IMR-90 (cell line): Measurements from ENCODE around the gene DISC1. TPM values are rescaled to one million over a fixed set of nuclear protein-coding genes. Genes with fewer than 3 reads are reported as not detected.

ENCODE experiments used
- ATAC-seq: fragments of 200-7000 bp; cut with Tn5 transposase; 2 replicates; pipeline ENCODE4 v1.9.1; 2020; ENCODE audit warnings: low read depth, mild to moderate bottlenecking, moderate library complexity
- BruUV-seq: library from RNA; stranded (reverse); fragments of 400-500 nt; replicated peaks from 2 replicates; lab custom pipeline; 2021; lab: Mats Ljungman, UMichigan
- CTCF ChIA-PET: fragments of 300-600 bp; formaldehyde crosslinking; extraction: SDS; loops from one replicate; lab custom pipeline; 2021; ENCODE audit warnings: antibody characterized with exemption; lab: Yijun Ruan, JAX
- POLR2A ChIA-PET: fragments of 300-600 bp; sonication (Branson Sonifier 250); formaldehyde crosslinking; loops from one replicate; lab custom pipeline; 2022; ENCODE audit warnings: antibody characterized with exemption; ENCODE audit not compliant: unreplicated experiment; lab: Charles Lee
- DNase-seq: peaks from one replicate; pipeline ENCODE4 v3.0.0; 2013
- H2AFZ ChIP-seq: replicated peaks from 2 replicates; pipeline ENCODE3; 2013; ENCODE audit warnings: low read length, mild to moderate bottlenecking; ENCODE audit not compliant: poor library complexity
- H2AK5ac ChIP-seq: 2 replicates; pipeline ENCODE4 v1.6.1; 2013; ENCODE audit warnings: low read depth, low read length, inconsistent platforms
- H2AK9ac ChIP-seq: replicated peaks from 2 replicates; pipeline ENCODE3; 2013; ENCODE audit warnings: mild to moderate bottlenecking, low read depth, low read length, moderate library complexity; ENCODE audit not compliant: poor library complexity
- H2BK120ac ChIP-seq: 2 replicates; pipeline ENCODE4 v1.6.1; 2013; ENCODE audit warnings: low read depth, low read length, inconsistent platforms
- H2BK15ac ChIP-seq: 3 replicates; pipeline ENCODE4 v1.6.1; 2013; ENCODE audit warnings: low read depth, low read length, inconsistent platforms
- H2BK20ac ChIP-seq: 2 replicates; pipeline ENCODE4 v1.6.1; 2013; ENCODE audit warnings: low read depth, mild to moderate bottlenecking, inconsistent platforms, low read length, moderate library complexity
- H2BK5ac ChIP-seq: 2 replicates; pipeline ENCODE4 v1.6.1; 2013; ENCODE audit warnings: mild to moderate bottlenecking, low read depth, low read length, inconsistent platforms; ENCODE audit not compliant: poor library complexity, severe bottlenecking
- H3K14ac ChIP-seq: replicated peaks from 2 replicates; pipeline ENCODE4 v1.6.1; 2013; ENCODE audit warnings: low read depth, low read length, inconsistent platforms
- H3K18ac ChIP-seq: 2 replicates; pipeline ENCODE4 v1.6.1; 2013; ENCODE audit warnings: low read depth, low read length, control low read depth
- H3K23ac ChIP-seq: 2 replicates; pipeline ENCODE4 v1.6.1; 2013; ENCODE audit warnings: low read depth, low read length, inconsistent platforms
- H3K27ac ChIP-seq: 2 replicates; pipeline ENCODE4 v1.5.1; 2013; ENCODE audit warnings: mild to moderate bottlenecking, control low read depth, low read length; ENCODE audit not compliant: insufficient read depth
- H3K27me3 ChIP-seq: 2 replicates; pipeline ENCODE4 v1.6.1; 2013; ENCODE audit warnings: low read length; ENCODE audit not compliant: control insufficient read depth, insufficient read depth
- H3K36me3 ChIP-seq: 2 replicates; pipeline ENCODE4 v1.6.1; 2013; ENCODE audit warnings: low read length, mixed read lengths; ENCODE audit not compliant: control insufficient read depth, insufficient read depth
- H3K4ac ChIP-seq: 2 replicates; pipeline ENCODE4 v1.6.1; 2013; ENCODE audit warnings: low read depth, low read length, inconsistent platforms
- H3K4me1 ChIP-seq: 2 replicates; pipeline ENCODE4 v1.6.1; 2013; ENCODE audit warnings: low read length, mixed read lengths; ENCODE audit not compliant: control insufficient read depth, insufficient read depth
- H3K4me2 ChIP-seq: 2 replicates; pipeline ENCODE4 v1.6.1; 2013; ENCODE audit warnings: low read depth, mild to moderate bottlenecking, control low read depth, low read length, moderate library complexity
- H3K4me3 ChIP-seq: 2 replicates; pipeline ENCODE4 v1.5.1; 2013; ENCODE audit warnings: low read depth, mild to moderate bottlenecking, control low read depth, low read length, moderate library complexity; ENCODE audit not compliant: insufficient read depth
- H3K56ac ChIP-seq: 2 replicates; pipeline ENCODE4 v1.6.1; 2013; ENCODE audit warnings: low read length, inconsistent platforms; ENCODE audit not compliant: insufficient read depth; ENCODE audit errors: extremely low read depth
- H3K79me1 ChIP-seq, 2 experiments: 2 replicates each; pipeline ENCODE4 v1.6.1; 2013; ENCODE audit warnings: low read length in 2 of 2, inconsistent platforms in 1 of 2, low read depth in 1 of 2
- H3K9ac ChIP-seq: 2 replicates; pipeline ENCODE4 v1.6.1; 2013; ENCODE audit warnings: low read depth, low read length, control low read depth
- H3K9me1 ChIP-seq: 2 replicates; pipeline ENCODE4 v1.6.1; 2013; ENCODE audit warnings: low read length, inconsistent platforms; ENCODE audit not compliant: insufficient read depth
- H3K9me3 ChIP-seq: 2 replicates; pipeline ENCODE4 v1.6.1; 2013; ENCODE audit warnings: low read length; ENCODE audit not compliant: control insufficient read depth, insufficient read depth
- H4K20me1 ChIP-seq: 2 replicates; pipeline ENCODE4 v1.6.1; 2013; ENCODE audit warnings: low read length, inconsistent platforms; ENCODE audit not compliant: insufficient read depth
- H4K5ac ChIP-seq: 2 replicates; pipeline ENCODE4 v1.6.1; 2013; ENCODE audit warnings: mild to moderate bottlenecking, low read depth, low read length, control low read depth
- H4K8ac ChIP-seq, 2 experiments: 2 replicates each; pipeline ENCODE4 v1.6.1; 2013; ENCODE audit warnings: low read depth in 2 of 2, low read length in 2 of 2, control low read depth in 1 of 2, inconsistent platforms in 1 of 2
- H4K91ac ChIP-seq: 2 replicates; pipeline ENCODE4 v1.6.1; 2013; ENCODE audit warnings: low read depth, low read length, inconsistent platforms; ENCODE audit not compliant: insufficient read depth
- CTCF ChIP-seq: conservative IDR thresholded peaks from 2 replicates; pipeline ENCODE4 v1.5.1; 2012; ENCODE audit warnings: mild to moderate bottlenecking, low read depth, low read length, improper control_type of control experiment
- RFX5 ChIP-seq: IDR thresholded peaks from 2 replicates; pipeline ENCODE4 v1.8.0; 2012; ENCODE audit warnings: low read depth, mild to moderate bottlenecking, low read length, moderate library complexity
- SMC3 ChIP-seq: fragments of 150-350 bp; IDR thresholded peaks from 2 replicates; pipeline ENCODE4 v1.6.1; 2016; ENCODE audit warnings: low read depth, mild to moderate bottlenecking, antibody characterized with exemption, low read length, moderate library complexity
- WGBS, 2 experiments: methylation state at CpG; one replicate each; pipeline versions ENCODE4 v1.1.5 to v1.1.7; 2013; ENCODE audit warnings: missing lambda C conversion rate in 2 of 2; ENCODE audit not compliant: insufficient read length in 1 of 2; ENCODE audit errors: extremely low coverage in 2 of 2; 5-methylcytosine and 5-hydroxymethylcytosine counted together
- dilution Hi-C: fragments of 300-500 bp; cut with HindIII; formaldehyde crosslinking; loops from one replicate; pipeline ENCODE4 v1.14.3; 2018; ENCODE audit warnings: low sequenced_read_pairs; ENCODE audit not compliant: unreplicated experiment
- in situ Hi-C: fragments of 300-500 bp; cut with MboI; formaldehyde crosslinking; loops from 3 replicates; pipeline ENCODE4 v1.14.3; 2019; ENCODE audit warnings: low sequenced_read_pairs, inconsistent platforms, mixed read lengths
- intact Hi-C: fragments of 100-400 bp; cut with micrococcal nuclease; formaldehyde crosslinking; loops from 2 replicates; pipeline ENCODE4 v1.10.0; 2022
- polyA plus RNA-seq, 3 experiments: library from polyadenylated mRNA; depleted of rRNA; stranded (reverse); fragments of >200 nt; gene quantifications; 2 replicates each; pipeline ENCODE4 v1.2.3, GENCODE V29; 2012; ENCODE audit warnings: low replicate concordance in 1 of 3
- total RNA-seq: library from RNA; depleted of rRNA; stranded (reverse); fragments of >200 nt; gene quantifications from 2 replicates; pipeline ENCODE4 v1.2.3, GENCODE V29; 2012

Gene DISC1
- total and polyA plus RNA-seq, 2 of the 4 experiments (the other 2 are of a cell fraction): 2.2 to 7.0 TPM

DNA sequence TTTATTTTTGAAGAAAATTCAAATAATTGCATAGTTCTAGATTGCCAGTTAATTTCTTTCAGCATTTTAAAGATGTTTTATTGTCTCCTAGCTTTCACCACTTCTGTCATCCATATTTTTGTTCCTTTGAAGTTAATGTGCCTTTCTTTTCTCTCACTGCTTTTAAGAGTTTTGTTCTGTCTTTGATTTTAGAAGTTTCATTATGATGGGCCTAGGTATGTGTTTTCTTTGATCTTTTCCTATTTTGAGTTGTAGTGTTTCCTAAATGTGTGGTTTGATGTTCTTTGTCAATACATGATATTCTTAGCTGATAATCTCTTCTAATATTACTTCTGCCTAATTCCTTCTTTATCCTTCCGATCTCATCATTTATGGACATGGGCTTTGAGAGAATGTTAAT, 378.7 kb downstream of the DISC1 start:
- dilution Hi-C loops: no loop called here
- in situ Hi-C loops: no loop called here
- H3K23ac ChIP-seq: no peak overlapping the region
- CTCF ChIA-PET: no interaction called here
- no peak overlapping the region for H3K4me3 ChIP-seq
- H3K18ac ChIP-seq: no peak overlapping the region
- no TSS peak for BruUV-seq
- H4K5ac ChIP-seq: no peak overlapping the region
- no peak overlapping the region for H2AK5ac ChIP-seq
- H3K4ac ChIP-seq: no peak overlapping the region
- no peaks in the 10 kb centered on the region for H3K79me1 ChIP-seq
- no peaks in the 10 kb centered on the region for H4K20me1 ChIP-seq
- H2BK5ac ChIP-seq: no peak overlapping the region
- H3K4me1 ChIP-seq: no peaks in the 10 kb centered on the region
- H2BK15ac ChIP-seq: no peak overlapping the region
- no peak overlapping the region for H3K4me2 ChIP-seq
- no peak overlapping the region for H3K27ac ChIP-seq
- POLR2A ChIA-PET: no interaction called here
- no peak overlapping the region for H2BK120ac ChIP-seq
- TF ChIP-seq SMC3 (no peak), RFX5 (no peak), CTCF (no peak)
- H2AK9ac ChIP-seq: no peak overlapping the region
- DNase-seq (no peak), ATAC-seq (no peak)
- H4K91ac ChIP-seq: no peak overlapping the region
- H3K36me3 ChIP-seq: no peaks in the 10 kb centered on the region; the same call in 1 of the 2 replicates
- H4K8ac ChIP-seq: no peak overlapping the region
- H3K14ac ChIP-seq: no peak overlapping the region
- H3K56ac ChIP-seq: no peak overlapping the region
- H2BK20ac ChIP-seq: no peak overlapping the region
- H2AFZ ChIP-seq: no peak overlapping the region
- no peaks in the 10 kb centered on the region for H3K9me3 ChIP-seq
- no peaks in the 10 kb centered on the region for H3K9me1 ChIP-seq
- intact Hi-C loops: no loop called here
- WGBS, 2 experiments: no CpG with 5 or more reads among the region's 1 CpG
- H3K27me3 ChIP-seq: no peaks in the 10 kb centered on the region
- H3K9ac ChIP-seq: no peak overlapping the region
